Progenitor cell of endocrine pancreas (in vitro differentiated cells): ENCODE results near the gene CDH23. TPM values are rescaled to one million over a fixed set of nuclear protein-coding genes. Genes with fewer than 3 reads are reported as not detected.

ENCODE experiments used
- DNase-seq: peaks from one replicate; pipeline ENCODE4 v3.0.0; 2021; ENCODE audit warnings: low spot score; ENCODE audit not compliant: unreplicated experiment
- H3K27ac Mint-ChIP-seq: 2 replicates; pipeline ENCODE4 v1.8.0; 2021; ENCODE audit warnings: mild to moderate bottlenecking, moderate library complexity, mixed read lengths
- H3K27me3 Mint-ChIP-seq: 2 replicates; pipeline ENCODE4 v1.8.0; 2021; ENCODE audit warnings: mixed read lengths
- H3K36me3 Mint-ChIP-seq: 2 replicates; pipeline ENCODE4 v1.8.0; 2022; ENCODE audit warnings: mixed read lengths; ENCODE audit not compliant: insufficient read depth
- H3K4me1 Mint-ChIP-seq: 2 replicates; pipeline ENCODE4 v1.8.0; 2021; ENCODE audit warnings: low read depth, mixed read lengths
- H3K4me3 Mint-ChIP-seq: 2 replicates; pipeline ENCODE4 v1.8.0; 2021; ENCODE audit warnings: low read depth, mild to moderate bottlenecking, moderate library complexity, mixed read lengths
- H3K9me3 Mint-ChIP-seq: 2 replicates; pipeline ENCODE4 v1.8.0; 2021; ENCODE audit warnings: low read depth, mixed read lengths
- total RNA-seq: library from RNA; stranded (reverse); gene quantifications from 2 replicates; pipeline ENCODE4 v1.2.1, GENCODE V29; 2021
- TF ChIP-seq, protein P1 (sequence below): fragments of 200-600 bp; sonication (generic); IDR thresholded peaks from one replicate; pipeline ENCODE4 v1.5.0; 2021; ENCODE audit warnings: antibody characterized with exemption, mild to moderate bottlenecking; ENCODE audit not compliant: unreplicated experiment

CDH23 gene
- total RNA-seq, 1 donor from 2014 or later = 0.43 TPM

DNA sequence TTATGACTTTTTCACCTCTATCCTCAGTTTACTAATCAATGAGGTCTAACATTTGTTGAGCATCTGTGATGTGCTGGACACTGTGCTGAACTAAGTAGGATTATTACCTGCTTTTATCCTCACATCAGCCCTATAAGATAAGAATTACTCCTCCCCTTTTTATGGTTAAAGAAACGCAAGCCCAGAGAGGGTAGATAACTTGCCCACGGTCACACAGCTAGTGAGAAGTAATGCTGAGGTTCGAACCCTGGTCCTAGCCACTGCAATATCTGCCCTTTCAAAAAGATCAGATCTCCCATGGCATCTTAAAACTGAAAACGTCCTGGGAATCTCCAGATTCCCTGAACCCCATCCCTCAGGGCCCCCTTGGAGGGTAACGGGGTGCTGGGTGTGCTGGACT lies 204.6 kb downstream of the CDH23 start:
- Mint-ChIP-seq H3K4me1 (peaks cover 3% of the 10 kb centered on the region), H3K9me3 (no peaks in the 10 kb centered on the region), H3K27me3 (peaks cover 11% of the 10 kb centered on the region), H3K36me3 (no peaks in the 10 kb centered on the region), H3K27ac (no peak overlapping the region), H3K4me3 (no peak overlapping the region)
- TF ChIP-seq, protein P1, sequence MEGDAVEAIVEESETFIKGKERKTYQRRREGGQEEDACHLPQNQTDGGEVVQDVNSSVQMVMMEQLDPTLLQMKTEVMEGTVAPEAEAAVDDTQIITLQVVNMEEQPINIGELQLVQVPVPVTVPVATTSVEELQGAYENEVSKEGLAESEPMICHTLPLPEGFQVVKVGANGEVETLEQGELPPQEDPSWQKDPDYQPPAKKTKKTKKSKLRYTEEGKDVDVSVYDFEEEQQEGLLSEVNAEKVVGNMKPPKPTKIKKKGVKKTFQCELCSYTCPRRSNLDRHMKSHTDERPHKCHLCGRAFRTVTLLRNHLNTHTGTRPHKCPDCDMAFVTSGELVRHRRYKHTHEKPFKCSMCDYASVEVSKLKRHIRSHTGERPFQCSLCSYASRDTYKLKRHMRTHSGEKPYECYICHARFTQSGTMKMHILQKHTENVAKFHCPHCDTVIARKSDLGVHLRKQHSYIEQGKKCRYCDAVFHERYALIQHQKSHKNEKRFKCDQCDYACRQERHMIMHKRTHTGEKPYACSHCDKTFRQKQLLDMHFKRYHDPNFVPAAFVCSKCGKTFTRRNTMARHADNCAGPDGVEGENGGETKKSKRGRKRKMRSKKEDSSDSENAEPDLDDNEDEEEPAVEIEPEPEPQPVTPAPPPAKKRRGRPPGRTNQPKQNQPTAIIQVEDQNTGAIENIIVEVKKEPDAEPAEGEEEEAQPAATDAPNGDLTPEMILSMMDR = no peak
- DNase-seq = no peak

DNA sequence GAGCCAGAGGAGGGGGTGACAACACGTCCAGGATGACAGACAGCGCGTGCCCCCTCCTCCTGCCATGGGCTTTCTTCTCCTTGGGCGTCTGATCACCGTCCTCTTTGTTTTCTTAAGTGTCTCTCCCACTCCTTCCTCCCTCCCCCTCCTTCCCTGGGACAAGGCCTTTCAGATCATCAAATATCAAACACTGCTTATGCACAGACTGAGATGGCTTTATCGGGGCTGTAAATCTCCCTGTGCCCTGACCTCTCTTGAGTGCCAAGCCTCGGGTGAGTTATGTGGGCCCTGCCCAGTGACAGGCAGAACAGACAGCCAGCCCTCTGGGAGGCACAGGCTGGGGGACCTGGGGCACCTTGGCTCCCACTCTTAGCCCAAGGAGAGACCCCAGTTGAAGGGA lies 206.4 kb downstream of the CDH23 start:
- no peak overlapping the region for H3K27ac Mint-ChIP-seq
- H3K4me1 Mint-ChIP-seq = peaks cover 3% of the 10 kb centered on the region

DNA sequence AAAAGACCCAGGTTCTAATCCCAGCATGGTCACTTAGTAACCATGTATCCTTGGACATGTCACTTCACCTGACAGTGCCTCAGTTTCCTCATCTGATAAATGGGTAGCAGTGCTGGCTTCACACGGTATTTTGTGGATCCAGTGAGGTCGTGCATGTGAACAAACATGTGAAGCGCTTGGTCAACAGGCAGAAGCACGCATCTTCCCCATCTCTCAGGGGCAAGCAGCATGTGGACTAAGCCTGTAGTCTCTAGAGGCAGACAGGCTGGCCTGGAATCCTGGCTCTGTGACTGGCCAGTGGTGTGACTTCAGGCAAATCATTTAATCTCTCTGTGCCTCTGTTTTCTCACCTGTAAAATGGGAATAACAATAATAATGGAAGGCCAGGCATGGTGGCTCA lies 207.0 kb downstream of the CDH23 start:
- TF ChIP-seq, protein P1 = no peak
- Mint-ChIP-seq H3K4me1 (peaks cover 3% of the 10 kb centered on the region), H3K27me3 (peaks cover 13% of the 10 kb centered on the region), H3K27ac (no peak overlapping the region), H3K9me3 (no peaks in the 10 kb centered on the region), H3K4me3 (no peak overlapping the region), H3K36me3 (no peaks in the 10 kb centered on the region)
- no peak for DNase-seq

More for the DNA sequence above, 206.4 kb downstream of the CDH23 start:
- H3K27me3 Mint-ChIP-seq = peaks cover 13% of the 10 kb centered on the region
- no peak for DNase-seq
- no peak overlapping the region for H3K4me3 Mint-ChIP-seq
- H3K36me3 Mint-ChIP-seq = no peaks in the 10 kb centered on the region
- H3K9me3 Mint-ChIP-seq = no peaks in the 10 kb centered on the region
- TF ChIP-seq, protein P1 = no peak

DNA sequence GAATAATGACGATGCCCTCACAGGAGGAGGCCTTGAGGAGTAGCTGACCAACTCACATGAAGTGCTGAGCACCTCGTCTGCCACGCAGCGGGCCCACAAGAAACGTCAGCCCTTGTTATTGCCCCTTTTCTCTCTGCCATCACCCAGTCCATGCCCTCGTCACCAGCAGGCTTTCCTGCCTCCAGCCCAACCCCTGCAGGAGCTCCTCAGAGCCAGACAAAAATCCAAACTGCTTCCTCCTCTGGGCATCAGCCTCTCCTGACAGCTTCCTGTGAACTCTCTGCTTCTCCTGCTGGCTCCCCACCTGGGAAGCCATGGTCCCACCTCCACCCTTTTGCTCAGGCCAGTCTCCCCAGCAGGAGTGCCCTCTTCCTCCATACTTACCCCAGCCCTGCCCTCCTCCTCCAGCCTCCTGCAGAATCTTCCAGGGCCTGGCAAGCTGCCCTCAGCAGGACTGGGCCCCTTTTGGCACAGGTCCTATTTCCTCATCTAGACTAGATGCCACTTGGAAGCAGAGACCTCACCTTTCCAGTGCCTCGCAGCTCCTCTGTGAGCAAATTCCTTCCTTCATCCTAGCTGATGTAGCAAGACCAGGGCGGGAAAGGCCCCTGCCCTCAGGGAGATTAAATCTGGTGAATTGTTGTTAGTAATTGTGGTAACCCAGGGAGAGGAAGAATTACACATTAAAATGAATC lies 207.8 kb downstream of the CDH23 start:
- Mint-ChIP-seq H3K27me3 (peaks cover 10% of the 10 kb centered on the region), H3K4me1 (no peaks in the 10 kb centered on the region), H3K4me3 (no peak overlapping the region), H3K27ac (no peak overlapping the region), H3K36me3 (no peaks in the 10 kb centered on the region), H3K9me3 (no peaks in the 10 kb centered on the region)
- DNase-seq = no peak
- TF ChIP-seq, protein P1 = no peak

DNA sequence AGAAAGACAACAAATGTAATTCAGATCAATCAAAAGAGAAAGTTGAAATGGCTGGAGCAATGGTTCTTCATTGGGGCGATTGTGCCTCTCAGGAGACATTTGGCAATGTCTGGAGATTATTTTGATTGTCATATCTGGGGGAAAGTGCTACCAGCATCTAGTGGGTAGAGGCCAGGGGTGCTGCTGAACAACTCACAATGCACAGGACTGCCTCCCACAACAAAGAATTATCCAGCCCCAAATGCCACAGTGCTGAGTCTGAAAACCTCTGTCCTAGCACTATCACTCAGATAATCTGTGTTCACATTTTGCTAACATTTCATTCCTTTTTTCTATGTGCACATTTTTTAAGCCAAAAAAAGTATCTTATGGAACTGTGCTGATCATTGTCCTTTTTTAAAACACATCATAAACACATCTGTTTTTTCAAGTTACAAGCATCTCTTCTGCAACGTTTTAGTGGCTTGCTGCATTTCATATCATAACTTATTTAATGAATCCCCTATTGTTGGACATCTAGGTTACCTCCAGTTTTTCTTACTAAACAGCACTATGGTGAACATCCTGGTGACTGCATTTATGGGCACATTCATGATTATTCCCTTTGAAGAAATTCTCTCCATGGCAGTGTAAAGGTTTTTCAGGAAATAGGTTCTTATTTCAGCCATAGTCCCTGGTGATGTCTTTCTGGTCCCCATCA lies 208.7 kb downstream of the CDH23 start:
- H3K27me3 Mint-ChIP-seq = peaks cover 10% of the 10 kb centered on the region
- H3K36me3 Mint-ChIP-seq = no peaks in the 10 kb centered on the region
- TF ChIP-seq, protein P1 = no peak
- H3K4me3 Mint-ChIP-seq = no peak overlapping the region
- DNase-seq = no peak
- no peaks in the 10 kb centered on the region for H3K4me1 Mint-ChIP-seq
- no peaks in the 10 kb centered on the region for H3K9me3 Mint-ChIP-seq
- no peak overlapping the region for H3K27ac Mint-ChIP-seq
